Measurements from ENCODE around the gene FBN2. TPM values are rescaled to one million over a fixed set of nuclear protein-coding genes. Genes with fewer than 3 reads are reported as not detected.

Gene FBN2
- total RNA-seq, 3 donors from 2014 or later (not counting 1 experiment from before 2014, with no cell fraction given), result 0.31 to 0.70 (median 0.58) TPM

GRCh38 chr5:128579093-128579492 is 41.0 kb upstream of the FBN2 start:
- Mint-ChIP-seq H3K9me3 (peaks cover 9 to 14% of the 10 kb centered on the region in 2 donors), H3K4me1 (no peaks in the 10 kb centered on the region)
- WGBS (ENCODE audit: insufficient coverage), result 60% methylated on average over 1 of the region's 3 CpGs

GRCh38 chr5:128574041-128574440 is 36.0 kb upstream of the FBN2 start:
- H3K27me3 ChIP-seq (ENCODE audit: control insufficient read depth, insufficient read depth, low read length), result no peaks in the 10 kb centered on the region
- TF ChIP-seq CTCF (IDR thresholded peaks at IDR 0.05), result no peak
- no peaks in the 10 kb centered on the region for H3K4me1 Mint-ChIP-seq
- intact Hi-C loops (cut with micrococcal nuclease), result no loop called here
- DNase-seq, result no peak
- H3K4me1 ChIP-seq (ENCODE audit: control insufficient read depth, insufficient read depth, low read length), result no peaks in the 10 kb centered on the region
- no peak overlapping the region for H3K4me3 ChIP-seq (ENCODE audit: low read length)
- H3K36me3 Mint-ChIP-seq, result peaks cover 4% of the 10 kb centered on the region
- H3K36me3 ChIP-seq (ENCODE audit: control insufficient read depth, insufficient read depth, low read length), result no peaks in the 10 kb centered on the region
- no peak overlapping the region for H3K27ac Mint-ChIP-seq
- ATAC-seq, result no peak
- peaks cover 2% of the 10 kb centered on the region for H3K9me3 ChIP-seq (ENCODE audit: control insufficient read depth, insufficient read depth, low read length)
- no peak overlapping the region for H3K4me3 Mint-ChIP-seq
- H3K27ac ChIP-seq (ENCODE audit: low read length), result no peak overlapping the region
- no peaks in the 10 kb centered on the region for H3K27me3 Mint-ChIP-seq (ENCODE audit: low read depth in 2 of 2)
- H3K9me3 Mint-ChIP-seq, result peaks cover 7 to 12% of the 10 kb centered on the region in 2 donors
- WGBS (ENCODE audit: insufficient coverage), result 26% methylated on average over 1 of the region's 1 CpG

More at GRCh38 chr5:128579093-128579492, 41.0 kb upstream of the FBN2 start:
- no peak overlapping the region for H3K27ac ChIP-seq (ENCODE audit: low read length)
- no peaks in the 10 kb centered on the region for H3K27me3 ChIP-seq (ENCODE audit: control insufficient read depth, insufficient read depth, low read length)
- peaks cover 2% of the 10 kb centered on the region for H3K9me3 ChIP-seq (ENCODE audit: control insufficient read depth, insufficient read depth, low read length)
- H3K4me1 ChIP-seq (ENCODE audit: control insufficient read depth, insufficient read depth, low read length), result no peaks in the 10 kb centered on the region
- ATAC-seq (no peak), DNase-seq (no peak)
- peaks cover 6% of the 10 kb centered on the region for H3K36me3 Mint-ChIP-seq
- no peak for TF ChIP-seq CTCF (IDR thresholded peaks at IDR 0.05)
- H3K36me3 ChIP-seq (ENCODE audit: control insufficient read depth, insufficient read depth, low read length), result no peaks in the 10 kb centered on the region
- H3K4me3 Mint-ChIP-seq, result no peak overlapping the region
- H3K4me3 ChIP-seq (ENCODE audit: low read length), result no peak overlapping the region
- H3K27me3 Mint-ChIP-seq (ENCODE audit: low read depth in 2 of 2), result no peaks in the 10 kb centered on the region
- intact Hi-C loops (cut with micrococcal nuclease), result no loop called here
- no peak overlapping the region for H3K27ac Mint-ChIP-seq

GRCh38 chr5:128572930-128573319 is 34.9 kb upstream of the FBN2 start:
- H3K4me3 ChIP-seq (ENCODE audit: low read length), result no peak overlapping the region
- H3K4me1 Mint-ChIP-seq, result no peaks in the 10 kb centered on the region
- 82% methylated on average over 2 of the region's 2 CpGs for WGBS (ENCODE audit: insufficient coverage)
- intact Hi-C loops (cut with micrococcal nuclease), result no loop called here
- H3K27ac Mint-ChIP-seq, result no peak overlapping the region
- no peaks in the 10 kb centered on the region for H3K9me3 ChIP-seq (ENCODE audit: control insufficient read depth, insufficient read depth, low read length)
- no peaks in the 10 kb centered on the region for H3K4me1 ChIP-seq (ENCODE audit: control insufficient read depth, insufficient read depth, low read length)
- no peaks in the 10 kb centered on the region for H3K27me3 Mint-ChIP-seq (ENCODE audit: low read depth in 2 of 2)
- DNase-seq, result no peak
- TF ChIP-seq CTCF (IDR thresholded peaks at IDR 0.05), result no peak
- H3K27ac ChIP-seq (ENCODE audit: low read length), result no peak overlapping the region
- no peaks in the 10 kb centered on the region for H3K36me3 Mint-ChIP-seq
- H3K36me3 ChIP-seq (ENCODE audit: control insufficient read depth, insufficient read depth, low read length), result no peaks in the 10 kb centered on the region
- no peaks in the 10 kb centered on the region for H3K27me3 ChIP-seq (ENCODE audit: control insufficient read depth, insufficient read depth, low read length)
- no peak for ATAC-seq
- H3K9me3 Mint-ChIP-seq, result peaks cover 4 to 12% of the 10 kb centered on the region in 2 donors
- H3K4me3 Mint-ChIP-seq, result no peak overlapping the region
